ENCODE data around the gene CAPZB.
A peak's percentile ranks its signal among the peaks of the same experiment; 100 is the strongest.

Gene CAPZB

GRCh38 chr1:19374926-19375325, 110.4 kb downstream of the CAPZB start:
- no peak overlapping the region for H3K4me3 Mint-ChIP-seq
- peaks cover 36% of the 10 kb centered on the region for H3K36me3 Mint-ChIP-seq (ENCODE audit: low read depth)
- H3K27me3 Mint-ChIP-seq (ENCODE audit: low read depth) = no peaks in the 10 kb centered on the region
- no peak overlapping the region for H3K27ac Mint-ChIP-seq
- no peaks in the 10 kb centered on the region for H3K9me3 Mint-ChIP-seq
- peaks cover 16% of the 10 kb centered on the region for H3K4me1 Mint-ChIP-seq
- TF ChIP-seq CTCF (IDR thresholded peaks at IDR 0.05; ENCODE audit: unreplicated experiment in 3 of 3) = no peak

GRCh38 chr1:19374083-19374801, 111.1 kb downstream of the CAPZB start:
- Mint-ChIP-seq H3K36me3 (ENCODE audit: low read depth) (peaks cover 29% of the 10 kb centered on the region), H3K9me3 (no peaks in the 10 kb centered on the region), H3K4me1 (peaks cover 16% of the 10 kb centered on the region), H3K4me3 (no peak overlapping the region), H3K27ac (no peak overlapping the region), H3K27me3 (ENCODE audit: low read depth) (no peaks in the 10 kb centered on the region)
- TF ChIP-seq CTCF (IDR thresholded peaks at IDR 0.05; ENCODE audit: unreplicated experiment in 3 of 3) = peak; percentile 35 to 63 (median 48)

GRCh38 chr1:19373211-19374082, 111.9 kb downstream of the CAPZB start:
- Mint-ChIP-seq H3K9me3 (no peaks in the 10 kb centered on the region), H3K36me3 (ENCODE audit: low read depth) (peaks cover 27% of the 10 kb centered on the region), H3K4me3 (no peak overlapping the region), H3K27me3 (ENCODE audit: low read depth) (peaks cover 3% of the 10 kb centered on the region), H3K27ac (peak overlapping the region in 2 of 3 experiments; percentile 52 to 71), H3K4me1 (peaks cover 16% of the 10 kb centered on the region)
- TF ChIP-seq CTCF (IDR thresholded peaks at IDR 0.05; ENCODE audit: unreplicated experiment in 3 of 3) = no peak

- Mint-ChIP-seq H3K9me3 (no peaks in the 10 kb centered on the region), H3K27ac (no peak overlapping the region), H3K27me3 (ENCODE audit: low read depth) (peaks cover 3% of the 10 kb centered on the region), H3K4me3 (no peak overlapping the region), H3K4me1 (peaks cover 16% of the 10 kb centered on the region), H3K36me3 (ENCODE audit: low read depth) (peaks cover 19% of the 10 kb centered on the region)
- no peak for TF ChIP-seq CTCF (IDR thresholded peaks at IDR 0.05; ENCODE audit: unreplicated experiment in 3 of 3)
Observed at GRCh38 chr1:19372602-19373001, 112.7 kb downstream of the CAPZB start.

- Mint-ChIP-seq H3K27me3 (ENCODE audit: low read depth) (peaks cover 3% of the 10 kb centered on the region), H3K4me1 (peaks cover 18% of the 10 kb centered on the region), H3K36me3 (ENCODE audit: low read depth) (peaks cover 14% of the 10 kb centered on the region), H3K9me3 (no peaks in the 10 kb centered on the region), H3K27ac (no peak overlapping the region), H3K4me3 (no peak overlapping the region)
- TF ChIP-seq CTCF (IDR thresholded peaks at IDR 0.05; ENCODE audit: unreplicated experiment in 3 of 3) = no peak
Observed at GRCh38 chr1:19372136-19372514, 113.2 kb downstream of the CAPZB start.
